Uterus (tissue), 4 donors: ENCODE results near the gene EYS. TPM values are rescaled to one million over a fixed set of nuclear protein-coding genes. Genes with fewer than 3 reads are reported as not detected.

Experiments
- DNase-seq, 2 donors: peaks; one replicate each; pipeline ENCODE4 v3.0.0-alpha.2; 2019 to 2020
- H3K27ac ChIP-seq, 2 donors: fragments of 200-600 bp; sonication (generic); 1 replicate in 1 of 2; 2 replicates in 1 of 2; pipeline ENCODE4 v1.5.1; 2016 to 2018
- H3K27me3 ChIP-seq, 2 donors: fragments of 200-600 bp; sonication (generic); one replicate each; pipeline ENCODE4 v1.5.1; 2018 to 2019; ENCODE audit warnings: control low read depth in 1 of 2
- H3K36me3 ChIP-seq, 2 donors: fragments of 200-600 bp; sonication (generic); one replicate each; pipeline ENCODE4 v1.5.1; 2019; ENCODE audit warnings: control low read depth in 1 of 2
- H3K4me1 ChIP-seq, 2 donors: fragments of 200-600 bp; sonication (generic); one replicate each; pipeline ENCODE4 v1.5.1; 2018 to 2019; ENCODE audit warnings: control low read depth in 1 of 2
- H3K4me3 ChIP-seq, 2 donors: fragments of 200-600 bp; sonication (generic); 1 replicate in 1 of 2; 2 replicates in 1 of 2; pipeline ENCODE4 v1.5.1; 2018 to 2019; ENCODE audit warnings: mild to moderate bottlenecking in 1 of 2
- H3K9me3 ChIP-seq, 2 donors: fragments of 200-600 bp; sonication (generic); one replicate each; pipeline ENCODE4 v1.5.1; 2019; ENCODE audit warnings: control low read depth in 1 of 2
- POLR2A ChIP-seq, 2 donors: fragments of 450-650 bp; IDR thresholded peaks; one replicate each; pipeline ENCODE4 v1.6.1; 2016; ENCODE audit warnings: antibody characterized with exemption in 2 of 2, mild to moderate bottlenecking in 1 of 2, moderate library complexity in 1 of 2
- intact Hi-C: fragments of 100-400 bp; cut with DNase I; formaldehyde crosslinking; loops from one replicate; pipeline ENCODE4 v1.15.1; 2023; ENCODE audit warnings: low total_unique reads
- total RNA-seq, 4 donors: library from RNA; depleted of rRNA in 3 of 4; stranded (reverse); fragments of >200 nt in 3 of 4; gene quantifications; one replicate each; pipeline versions ENCODE4 v1.1.0 to v1.2.4, GENCODE V29; 2014 to 2023
- TF ChIP-seq, protein P1 (sequence below), 4 experiments: fragments of 200-600 bp in 2 of 4; fragments of 450-650 bp in 2 of 4; sonication (generic) in 2 of 4; IDR thresholded peaks; one replicate each; pipeline ENCODE4 v1.5.1; 2016 to 2019; ENCODE audit warnings: antibody characterized with exemption in 4 of 4, mild to moderate bottlenecking in 2 of 4, moderate library complexity in 1 of 4
- donor health status: DM: yes; HTN: yes; CAD: no.

Gene EYS
- total RNA-seq, 4 donors from 2014 or later = 1.3 TPM; not detected in 3

DNA sequence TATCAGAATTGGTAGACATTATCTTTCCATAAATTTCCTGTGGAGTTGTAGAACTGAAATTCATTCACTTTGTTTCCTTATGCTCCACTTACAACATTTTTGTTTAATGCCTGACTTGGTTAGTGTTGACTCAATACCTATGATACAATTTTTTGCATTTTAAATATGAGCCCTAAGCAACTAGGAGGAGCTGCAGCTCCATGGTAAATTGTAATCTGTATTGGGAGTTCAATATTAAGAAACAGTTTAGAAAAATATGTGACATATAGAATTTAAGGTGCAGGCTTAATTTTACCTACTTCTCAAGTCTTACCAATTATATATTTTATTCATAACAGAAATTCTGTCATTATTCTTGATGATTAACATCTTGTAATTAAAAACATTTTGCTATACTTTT lies 868.3 kb downstream of the EYS start:
- Histone ChIP-seq H3K27ac (no peak overlapping the region), H3K4me3 (no peak overlapping the region), H3K36me3 (no peaks in the 10 kb centered on the region), H3K27me3 (no peaks in the 10 kb centered on the region), H3K4me1 (no peaks in the 10 kb centered on the region), H3K9me3 (no peaks in the 10 kb centered on the region)
- intact Hi-C loops = no loop called here
- DNase-seq = no peak
- TF ChIP-seq POLR2A (IDR thresholded peaks at IDR 0.05) = no peak
- TF ChIP-seq, protein P1, sequence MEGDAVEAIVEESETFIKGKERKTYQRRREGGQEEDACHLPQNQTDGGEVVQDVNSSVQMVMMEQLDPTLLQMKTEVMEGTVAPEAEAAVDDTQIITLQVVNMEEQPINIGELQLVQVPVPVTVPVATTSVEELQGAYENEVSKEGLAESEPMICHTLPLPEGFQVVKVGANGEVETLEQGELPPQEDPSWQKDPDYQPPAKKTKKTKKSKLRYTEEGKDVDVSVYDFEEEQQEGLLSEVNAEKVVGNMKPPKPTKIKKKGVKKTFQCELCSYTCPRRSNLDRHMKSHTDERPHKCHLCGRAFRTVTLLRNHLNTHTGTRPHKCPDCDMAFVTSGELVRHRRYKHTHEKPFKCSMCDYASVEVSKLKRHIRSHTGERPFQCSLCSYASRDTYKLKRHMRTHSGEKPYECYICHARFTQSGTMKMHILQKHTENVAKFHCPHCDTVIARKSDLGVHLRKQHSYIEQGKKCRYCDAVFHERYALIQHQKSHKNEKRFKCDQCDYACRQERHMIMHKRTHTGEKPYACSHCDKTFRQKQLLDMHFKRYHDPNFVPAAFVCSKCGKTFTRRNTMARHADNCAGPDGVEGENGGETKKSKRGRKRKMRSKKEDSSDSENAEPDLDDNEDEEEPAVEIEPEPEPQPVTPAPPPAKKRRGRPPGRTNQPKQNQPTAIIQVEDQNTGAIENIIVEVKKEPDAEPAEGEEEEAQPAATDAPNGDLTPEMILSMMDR (IDR thresholded peaks at IDR 0.05) = no peak

DNA sequence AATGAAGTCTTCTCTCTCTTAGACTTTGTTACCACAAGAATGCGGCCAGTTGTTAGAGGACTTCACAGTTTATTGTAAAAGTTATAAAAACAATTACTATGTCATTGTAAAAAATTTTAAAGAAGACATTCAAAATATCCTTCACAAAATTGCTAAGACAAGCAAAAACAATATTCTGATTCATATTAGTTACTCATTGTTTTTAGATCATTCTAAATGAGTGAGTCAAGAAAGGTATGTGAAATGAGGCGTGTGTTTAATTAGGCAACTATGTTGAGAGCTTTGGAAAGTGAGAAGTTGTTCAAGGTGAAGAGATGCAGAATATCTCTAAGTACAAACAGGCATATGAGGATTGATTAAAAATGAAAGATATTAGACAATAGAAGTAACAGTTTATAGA lies 875.3 kb downstream of the EYS start:
- intact Hi-C loops = no loop called here
- TF ChIP-seq, protein P1 (IDR thresholded peaks at IDR 0.05) = no peak
- no peak for TF ChIP-seq POLR2A (IDR thresholded peaks at IDR 0.05)
- no peak for DNase-seq

DNA sequence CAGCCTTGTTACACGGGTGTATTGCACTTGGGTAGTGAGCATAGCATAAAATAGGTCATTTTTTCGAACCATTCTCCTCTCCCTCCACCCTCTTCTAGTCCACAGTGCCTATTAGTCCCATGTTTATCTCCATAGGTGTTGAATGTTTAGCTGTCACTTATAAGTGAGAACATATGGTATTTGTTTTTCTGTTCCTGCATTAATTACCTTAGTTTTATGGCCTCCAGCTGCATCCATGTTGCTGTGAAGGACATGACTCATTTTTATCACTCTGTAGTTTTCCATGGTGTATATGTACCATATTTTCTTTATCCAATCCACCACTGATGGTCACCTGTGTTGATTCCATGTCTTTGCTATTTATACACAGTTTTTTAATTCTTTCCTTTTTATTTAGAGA lies 889.5 kb downstream of the EYS start:
- intact Hi-C loops = no loop called here

More for the DNA sequence above, 875.3 kb downstream of the EYS start:
- Histone ChIP-seq H3K9me3 (no peaks in the 10 kb centered on the region), H3K27me3 (no peaks in the 10 kb centered on the region), H3K27ac (no peak overlapping the region), H3K36me3 (no peaks in the 10 kb centered on the region), H3K4me1 (no peaks in the 10 kb centered on the region), H3K4me3 (no peak overlapping the region)

DNA sequence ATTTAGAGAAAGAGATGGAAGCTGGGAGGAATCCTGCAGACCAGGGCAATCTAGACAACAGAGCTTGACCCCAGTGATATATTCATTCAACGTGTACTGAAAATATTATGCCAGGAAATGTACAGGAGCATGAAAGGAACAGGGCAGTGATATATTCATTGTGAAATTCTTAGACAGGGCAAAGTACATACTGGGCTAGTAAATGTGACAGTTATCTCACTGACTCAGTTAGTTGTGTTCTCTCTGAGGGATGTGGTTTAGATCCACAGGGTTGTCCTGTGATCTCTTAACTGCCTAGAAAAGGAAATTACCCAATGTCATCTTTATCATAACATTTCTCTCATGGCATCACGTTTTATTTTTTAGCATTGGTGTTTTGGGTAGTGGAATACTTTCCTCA lies 891.3 kb downstream of the EYS start:
- Histone ChIP-seq H3K9me3 (no peaks in the 10 kb centered on the region), H3K27ac (no peak overlapping the region), H3K4me3 (no peak overlapping the region), H3K36me3 (no peaks in the 10 kb centered on the region), H3K4me1 (no peaks in the 10 kb centered on the region), H3K27me3 (no peaks in the 10 kb centered on the region)
- intact Hi-C loops = no loop called here
- TF ChIP-seq, protein P1 (IDR thresholded peaks at IDR 0.05) = no peak
- no peak for TF ChIP-seq POLR2A (IDR thresholded peaks at IDR 0.05)
- DNase-seq = no peak

More for the DNA sequence above, 889.5 kb downstream of the EYS start:
- Histone ChIP-seq H3K4me3 (no peak overlapping the region), H3K9me3 (no peaks in the 10 kb centered on the region), H3K27ac (no peak overlapping the region), H3K4me1 (no peaks in the 10 kb centered on the region), H3K36me3 (no peaks in the 10 kb centered on the region), H3K27me3 (no peaks in the 10 kb centered on the region)
- DNase-seq = no peak
- TF ChIP-seq, protein P1 (IDR thresholded peaks at IDR 0.05) = no peak
- no peak for TF ChIP-seq POLR2A (IDR thresholded peaks at IDR 0.05)

DNA sequence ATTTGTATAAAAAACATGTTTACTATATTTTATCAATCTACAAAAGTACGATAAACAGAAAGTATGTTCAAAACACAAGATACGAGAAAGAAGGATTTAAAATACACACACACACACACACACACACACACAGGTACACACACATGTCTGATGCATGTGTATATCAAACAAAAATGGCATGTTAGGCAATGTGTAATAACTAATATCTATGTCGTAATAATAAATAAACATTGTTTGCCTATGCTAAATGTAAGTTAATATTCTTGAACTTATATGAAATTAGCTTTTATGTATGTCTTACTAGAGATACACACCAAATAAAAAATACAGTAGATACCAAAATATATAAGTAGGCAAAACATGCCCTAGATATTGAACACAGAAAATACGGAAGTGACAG lies 894.9 kb downstream of the EYS start:
- no peak for DNase-seq
- Histone ChIP-seq H3K27ac (no peak overlapping the region), H3K4me1 (no peaks in the 10 kb centered on the region), H3K36me3 (no peaks in the 10 kb centered on the region), H3K27me3 (no peaks in the 10 kb centered on the region), H3K9me3 (no peaks in the 10 kb centered on the region), H3K4me3 (no peak overlapping the region)
- TF ChIP-seq, protein P1 (IDR thresholded peaks at IDR 0.05) = no peak
- no peak for TF ChIP-seq POLR2A (IDR thresholded peaks at IDR 0.05)
- intact Hi-C loops = no loop called here
